ENCODE results near the gene PTH.

Gene PTH

DNA sequence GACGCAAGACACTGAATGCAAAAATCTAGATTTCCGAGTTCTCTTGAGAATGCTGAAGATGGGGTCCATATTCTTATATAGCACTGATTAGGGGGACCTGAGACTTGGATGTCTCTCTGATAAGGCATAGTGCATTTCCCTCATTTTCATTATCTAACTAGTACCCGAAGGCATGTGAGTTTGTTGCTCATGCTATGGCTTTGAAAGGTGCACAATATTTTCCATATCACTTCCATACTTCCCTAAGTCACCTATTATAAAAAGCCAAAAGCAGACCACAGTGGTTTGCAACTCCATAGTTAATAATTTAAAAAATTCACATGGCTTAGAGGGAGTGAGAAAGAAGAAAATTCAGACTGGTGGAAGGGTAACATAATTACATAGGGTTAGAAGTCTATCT lies 34.5 kb downstream of the PTH start:
- DNase-seq (ENCODE audit: low spot score): no peak
- in situ Hi-C loops (cut with MboI; ENCODE audit: low pct_unique_long_range_greater_than_20kb, low sequenced_read_pairs, unreplicated experiment): no loop called here
- TF ChIP-seq, protein P1, sequence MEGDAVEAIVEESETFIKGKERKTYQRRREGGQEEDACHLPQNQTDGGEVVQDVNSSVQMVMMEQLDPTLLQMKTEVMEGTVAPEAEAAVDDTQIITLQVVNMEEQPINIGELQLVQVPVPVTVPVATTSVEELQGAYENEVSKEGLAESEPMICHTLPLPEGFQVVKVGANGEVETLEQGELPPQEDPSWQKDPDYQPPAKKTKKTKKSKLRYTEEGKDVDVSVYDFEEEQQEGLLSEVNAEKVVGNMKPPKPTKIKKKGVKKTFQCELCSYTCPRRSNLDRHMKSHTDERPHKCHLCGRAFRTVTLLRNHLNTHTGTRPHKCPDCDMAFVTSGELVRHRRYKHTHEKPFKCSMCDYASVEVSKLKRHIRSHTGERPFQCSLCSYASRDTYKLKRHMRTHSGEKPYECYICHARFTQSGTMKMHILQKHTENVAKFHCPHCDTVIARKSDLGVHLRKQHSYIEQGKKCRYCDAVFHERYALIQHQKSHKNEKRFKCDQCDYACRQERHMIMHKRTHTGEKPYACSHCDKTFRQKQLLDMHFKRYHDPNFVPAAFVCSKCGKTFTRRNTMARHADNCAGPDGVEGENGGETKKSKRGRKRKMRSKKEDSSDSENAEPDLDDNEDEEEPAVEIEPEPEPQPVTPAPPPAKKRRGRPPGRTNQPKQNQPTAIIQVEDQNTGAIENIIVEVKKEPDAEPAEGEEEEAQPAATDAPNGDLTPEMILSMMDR (IDR thresholded peaks at IDR 0.05; ENCODE audit: extremely low read depth, insufficient read depth, missing control alignments): no peak

DNA sequence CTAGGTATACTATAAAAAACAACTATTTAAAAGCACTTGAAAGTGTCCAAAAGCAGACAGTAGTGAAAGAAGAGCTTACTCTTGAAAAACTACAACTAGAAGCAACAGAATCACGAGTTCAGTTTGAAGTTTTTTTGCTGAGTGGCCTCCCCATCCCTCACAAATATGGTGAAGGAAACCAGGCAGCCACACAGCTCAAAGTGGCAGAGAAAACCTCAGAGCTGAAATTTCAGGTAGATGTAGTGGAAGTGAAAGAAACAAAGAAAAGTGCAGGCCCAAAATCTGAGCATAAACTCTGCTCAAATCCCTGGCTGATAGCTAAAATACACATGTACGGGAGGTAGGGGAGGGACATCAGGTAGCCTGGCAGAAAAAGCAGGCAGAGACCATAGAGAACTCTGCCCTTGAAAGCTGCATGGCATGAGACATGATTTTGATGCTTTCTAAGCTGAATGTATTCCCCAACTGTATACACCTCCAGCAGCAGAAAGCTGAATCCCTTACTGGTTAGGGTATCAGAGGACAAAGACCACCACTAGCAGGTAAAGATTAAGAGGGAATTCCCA lies 44.9 kb downstream of the PTH start:
- DNase-seq (ENCODE audit: low spot score): no peak
- in situ Hi-C loops (cut with MboI; ENCODE audit: low pct_unique_long_range_greater_than_20kb, low sequenced_read_pairs, unreplicated experiment): no loop called here
- TF ChIP-seq, protein P1 (IDR thresholded peaks at IDR 0.05; ENCODE audit: extremely low read depth, insufficient read depth, missing control alignments): no peak

DNA sequence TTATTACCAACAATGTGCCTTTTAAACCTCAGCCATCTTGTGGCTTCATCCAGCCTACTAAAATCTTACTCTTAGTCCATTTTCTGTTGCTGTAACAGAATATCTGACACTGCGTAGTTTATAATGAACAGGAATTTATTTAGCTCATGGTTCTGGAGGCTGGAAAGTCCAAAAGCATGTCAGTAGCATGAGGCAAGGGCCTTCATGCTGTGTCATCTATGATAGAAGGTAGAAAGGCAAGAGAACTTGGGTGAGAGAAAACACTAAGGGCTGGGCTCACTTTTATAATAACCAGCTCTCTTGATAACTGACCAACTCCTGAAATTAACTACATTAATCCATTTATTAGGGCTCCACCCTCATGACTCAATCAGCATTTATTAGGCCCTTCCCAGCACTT lies 46.3 kb downstream of the PTH start:
- DNase-seq (ENCODE audit: low spot score): no peak
- TF ChIP-seq, protein P1 (IDR thresholded peaks at IDR 0.05; ENCODE audit: extremely low read depth, insufficient read depth, missing control alignments): no peak
- in situ Hi-C loops (cut with MboI; ENCODE audit: low pct_unique_long_range_greater_than_20kb, low sequenced_read_pairs, unreplicated experiment): no loop called here

DNA sequence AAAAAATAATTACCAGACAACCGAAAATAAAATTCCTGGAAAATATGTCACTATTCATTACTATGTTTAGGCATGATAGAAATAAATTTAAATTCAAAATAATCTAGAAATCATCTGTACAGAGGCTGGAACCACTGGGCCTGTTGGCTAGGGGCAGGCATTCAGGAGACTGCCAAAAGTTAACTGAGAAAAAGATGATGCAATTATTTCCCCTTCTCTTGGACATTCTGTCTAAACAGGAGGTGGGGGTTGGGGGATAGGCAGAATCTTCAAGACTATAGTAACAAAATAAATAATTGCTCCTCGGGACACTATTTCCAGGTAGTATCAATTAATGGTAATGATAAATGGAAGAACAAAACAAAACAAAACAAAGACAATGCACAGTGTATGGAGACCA lies 46.9 kb downstream of the PTH start:
- TF ChIP-seq, protein P1 (IDR thresholded peaks at IDR 0.05; ENCODE audit: extremely low read depth, insufficient read depth, missing control alignments): no peak
- in situ Hi-C loops (cut with MboI; ENCODE audit: low pct_unique_long_range_greater_than_20kb, low sequenced_read_pairs, unreplicated experiment): no loop called here
- no peak for DNase-seq (ENCODE audit: low spot score)

DNA sequence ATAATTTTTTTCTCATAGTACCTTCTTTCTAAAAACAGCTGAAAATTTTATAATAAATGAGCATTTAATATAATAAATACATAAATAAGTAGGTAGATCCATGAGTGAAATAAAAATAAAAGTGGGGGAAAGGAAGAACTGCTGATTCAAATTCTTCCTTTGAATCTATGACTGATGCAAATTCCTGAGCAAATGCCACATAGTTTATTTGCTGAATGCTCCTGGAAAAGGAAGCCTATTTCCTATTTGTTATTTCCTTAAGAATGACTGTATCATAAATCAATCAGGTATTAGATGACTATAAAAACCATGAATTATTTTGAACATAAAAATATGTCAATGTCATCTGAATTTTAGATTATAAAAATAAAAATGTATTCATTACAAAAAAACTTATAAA lies 49.4 kb downstream of the PTH start:
- no peak for DNase-seq (ENCODE audit: low spot score)

DNA sequence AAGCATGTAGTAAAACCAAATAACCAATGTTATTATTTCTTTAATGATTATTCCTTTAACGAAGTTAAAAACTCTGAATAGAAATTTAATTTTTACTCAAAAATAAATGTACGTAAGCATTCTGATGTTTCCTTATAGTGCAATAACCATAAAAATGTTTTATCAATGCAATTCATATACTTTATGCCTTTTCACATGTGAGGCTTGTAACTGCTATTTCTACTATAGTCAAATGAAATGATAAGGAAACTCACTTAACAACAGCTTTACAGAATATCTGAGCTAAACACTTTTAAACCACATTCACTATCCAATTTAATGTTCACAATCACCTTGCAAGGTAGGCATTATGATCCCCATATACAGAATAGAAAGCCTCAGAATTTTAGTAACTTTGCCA lies 50.2 kb downstream of the PTH start:
- DNase-seq (ENCODE audit: low spot score): no peak
- in situ Hi-C loops (cut with MboI; ENCODE audit: low pct_unique_long_range_greater_than_20kb, low sequenced_read_pairs, unreplicated experiment): no loop called here

More for the DNA sequence above, 49.4 kb downstream of the PTH start:
- TF ChIP-seq, protein P1 (IDR thresholded peaks at IDR 0.05; ENCODE audit: extremely low read depth, insufficient read depth, missing control alignments): no peak
- in situ Hi-C loops (cut with MboI; ENCODE audit: low pct_unique_long_range_greater_than_20kb, low sequenced_read_pairs, unreplicated experiment): no loop called here

More for the DNA sequence above, 50.2 kb downstream of the PTH start:
- TF ChIP-seq, protein P1 (IDR thresholded peaks at IDR 0.05; ENCODE audit: extremely low read depth, insufficient read depth, missing control alignments): no peak
